Glutamatergic neuron (in vitro differentiated cells): ENCODE measurements around the gene ADAP1. TPM values are rescaled to one million over a fixed set of nuclear protein-coding genes. Genes with fewer than 3 reads are reported as not detected.
"Not testable (repeated sequence)": the region's sequence is repeated elsewhere in the genome, so short reads cannot be mapped to it uniquely, and the experiment has no call there.

Experiments
- DNase-seq: peaks from one replicate; pipeline ENCODE4 v3.0.0; 2022
- H3K27ac Mint-ChIP-seq: one replicate; pipeline ENCODE4 v1.8.0; 2020; ENCODE audit warnings: mild to moderate bottlenecking, mixed read lengths, inconsistent platforms; ENCODE audit not compliant: unreplicated experiment
- H3K27me3 Mint-ChIP-seq: one replicate; pipeline ENCODE4 v1.8.0; 2020; ENCODE audit warnings: mild to moderate bottlenecking, moderate library complexity, mixed read lengths, inconsistent platforms; ENCODE audit not compliant: unreplicated experiment
- H3K36me3 Mint-ChIP-seq: one replicate; pipeline ENCODE4 v1.8.0; 2020; ENCODE audit warnings: mild to moderate bottlenecking, mixed read lengths, inconsistent platforms; ENCODE audit not compliant: unreplicated experiment
- H3K4me1 Mint-ChIP-seq: one replicate; pipeline ENCODE4 v1.8.0; 2020; ENCODE audit warnings: mild to moderate bottlenecking, low read depth, mixed read lengths, inconsistent platforms; ENCODE audit not compliant: unreplicated experiment
- H3K4me3 Mint-ChIP-seq: one replicate; pipeline ENCODE4 v1.8.0; 2020; ENCODE audit warnings: mild to moderate bottlenecking, mixed read lengths, inconsistent platforms; ENCODE audit not compliant: unreplicated experiment
- H3K9me3 Mint-ChIP-seq: one replicate; pipeline ENCODE4 v1.8.0; 2020; ENCODE audit warnings: mild to moderate bottlenecking, moderate library complexity, mixed read lengths, inconsistent platforms; ENCODE audit not compliant: unreplicated experiment
- CTCF ChIP-seq: fragments of 200-600 bp; sonication (generic); IDR thresholded peaks from one replicate; pipeline ENCODE4 v1.5.0; 2021; ENCODE audit not compliant: partially characterized antibody, unreplicated experiment
- long read RNA-seq: library from polyadenylated mRNA; unstranded; transcript quantifications from one replicate; pipeline ENCODE4 v2.0.0, GENCODE V29; 2020; ENCODE audit not compliant: unreplicated experiment
- total RNA-seq: library from RNA; stranded (reverse); fragmentation: NEBNext Ultra II Directional; extraction: Animal tissue kit (Norgen Biotek cat#: 25700); gene quantifications from one replicate; pipeline ENCODE4 v1.2.1, GENCODE V29; 2021; ENCODE audit not compliant: unreplicated experiment

The ADAP1 gene
- total RNA-seq: 61.1 TPM
- long read RNA-seq, partial matches to known transcripts: 2 of 4 reads
- long read RNA-seq, other reads (novel, unspliced or antisense): 1 of 4 reads

GRCh38 chr7:954330-955238, at the start of gene ADAP1:
Gene ADAP1, minus strand, starts transcription at chr7:954680. Its CDS starts 203 bp downstream, at chr7:954477.
- H3K27me3 Mint-ChIP-seq: peaks cover 8% of the 10 kb centered on the region
- H3K4me3 Mint-ChIP-seq: peak within 1 kb of the TSS; percentile 72
- peaks cover 5% of the 10 kb centered on the region for H3K4me1 Mint-ChIP-seq
- no peak for TF ChIP-seq CTCF
- peak; percentile 75 for DNase-seq
- H3K9me3 Mint-ChIP-seq: peaks cover 5% of the 10 kb centered on the region
- no peaks in the 10 kb centered on the region for H3K36me3 Mint-ChIP-seq
- H3K27ac Mint-ChIP-seq: peak within 1 kb of the TSS; percentile 12

- Mint-ChIP-seq H3K27me3 (peaks cover 11% of the 10 kb centered on the region), H3K4me1 (peaks cover 16% of the 10 kb centered on the region)
- not testable (repeated sequence) for H3K9me3 Mint-ChIP-seq, H3K4me3 Mint-ChIP-seq, DNase-seq, H3K27ac Mint-ChIP-seq, H3K36me3 Mint-ChIP-seq
Observed at GRCh38 chr7:1002445-1002844, 48.0 kb upstream of the ADAP1 start.

GRCh38 chr7:1002026-1002425, 47.5 kb upstream of the ADAP1 start:
- H3K27ac Mint-ChIP-seq, DNase-seq, H3K9me3 Mint-ChIP-seq, H3K36me3 Mint-ChIP-seq, H3K4me3 Mint-ChIP-seq: not testable (repeated sequence)
- Mint-ChIP-seq H3K4me1 (peaks cover 16% of the 10 kb centered on the region), H3K27me3 (peaks cover 11% of the 10 kb centered on the region)

GRCh38 chr7:1001069-1001770, 46.7 kb upstream of the ADAP1 start:
- Mint-ChIP-seq H3K27me3 (peaks cover 11% of the 10 kb centered on the region), H3K4me1 (peaks cover 16% of the 10 kb centered on the region), H3K27ac (peak overlapping the region; percentile 55)
- not testable (repeated sequence) for H3K4me3 Mint-ChIP-seq, H3K36me3 Mint-ChIP-seq, H3K9me3 Mint-ChIP-seq
- DNase-seq: peak; percentile 78

- H3K36me3 Mint-ChIP-seq: no peaks in the 10 kb centered on the region
- peaks cover 12% of the 10 kb centered on the region for H3K4me1 Mint-ChIP-seq
- peak overlapping the region; percentile 59 for H3K27ac Mint-ChIP-seq
Observed at GRCh38 chr7:999941-1000935, 45.8 kb upstream of the ADAP1 start.

More at GRCh38 chr7:999941-1000935, 45.8 kb upstream of the ADAP1 start:
- peak; percentile 37 for DNase-seq
- Mint-ChIP-seq H3K27me3 (peaks cover 9% of the 10 kb centered on the region), H3K4me3 (peak overlapping the region; percentile 34), H3K9me3 (peaks cover 5% of the 10 kb centered on the region)
- TF ChIP-seq CTCF: no peak
